Esophagus (tissue), 2 donors: ENCODE measurements around the gene METAP1. TPM values are rescaled to one million over a fixed set of nuclear protein-coding genes. Genes with fewer than 3 reads are reported as not detected.
"Not testable (repeated sequence)": the region's sequence is repeated elsewhere in the genome, so short reads cannot be mapped to it uniquely, and the experiment has no call there.

Source experiments
- H3K27ac ChIP-seq, 2 donors: one replicate each; pipeline ENCODE4 v1.5.1; 2013; ENCODE audit warnings: low read depth in 2 of 2, mild to moderate bottlenecking in 2 of 2, inconsistent platforms in 1 of 2, low read length in 1 of 2, moderate library complexity in 1 of 2
- H3K27me3 ChIP-seq, 2 donors: one replicate each; pipeline ENCODE4 v1.6.1; 2013; ENCODE audit warnings: low read length in 2 of 2, control low read depth in 1 of 2, mild to moderate bottlenecking in 1 of 2; ENCODE audit not compliant: insufficient read depth in 2 of 2, control insufficient read depth in 1 of 2
- H3K36me3 ChIP-seq, 2 donors: one replicate each; pipeline ENCODE4 v1.6.1; 2013; ENCODE audit warnings: low read length in 1 of 2; ENCODE audit not compliant: control insufficient read depth in 2 of 2, insufficient read depth in 2 of 2
- H3K4me1 ChIP-seq, 2 donors: one replicate each; pipeline ENCODE4 v1.6.1; 2013; ENCODE audit warnings: low read length in 1 of 2; ENCODE audit not compliant: control insufficient read depth in 2 of 2, insufficient read depth in 2 of 2
- H3K4me3 ChIP-seq, 2 donors: one replicate each; pipeline ENCODE4 v1.5.1; 2013; ENCODE audit warnings: low read length in 2 of 2, mild to moderate bottlenecking in 2 of 2, low read depth in 1 of 2, moderate library complexity in 1 of 2
- H3K9me3 ChIP-seq, 2 donors: one replicate each; pipeline ENCODE4 v1.6.1; 2013; ENCODE audit warnings: mild to moderate bottlenecking in 2 of 2, low read depth in 1 of 2, low read length in 1 of 2, moderate library complexity in 1 of 2; ENCODE audit not compliant: control insufficient read depth in 2 of 2, insufficient read depth in 1 of 2
- whole genome bisulfite sequencing, 2 donors: extraction: QIAGEN DNeasy Blood & Tissue Kit; methylation state at CpG; one replicate each; pipeline ENCODE4 v1.1.7; 2013; 5-methylcytosine and 5-hydroxymethylcytosine counted together
- polyA plus RNA-seq, 2 donors: library from polyadenylated mRNA; stranded (reverse); fragments of 200-250 nt; gene quantifications; one replicate each; pipeline ENCODE4 v1.2.3, GENCODE V29; 2013
- donor health status: healthy with polysubstance abuse.
- donor health status: Bipolar disorder and iron deficiency.

Gene METAP1
- polyA plus RNA-seq, 2 donors: 47.7 to 48.6 TPM

DNA sequence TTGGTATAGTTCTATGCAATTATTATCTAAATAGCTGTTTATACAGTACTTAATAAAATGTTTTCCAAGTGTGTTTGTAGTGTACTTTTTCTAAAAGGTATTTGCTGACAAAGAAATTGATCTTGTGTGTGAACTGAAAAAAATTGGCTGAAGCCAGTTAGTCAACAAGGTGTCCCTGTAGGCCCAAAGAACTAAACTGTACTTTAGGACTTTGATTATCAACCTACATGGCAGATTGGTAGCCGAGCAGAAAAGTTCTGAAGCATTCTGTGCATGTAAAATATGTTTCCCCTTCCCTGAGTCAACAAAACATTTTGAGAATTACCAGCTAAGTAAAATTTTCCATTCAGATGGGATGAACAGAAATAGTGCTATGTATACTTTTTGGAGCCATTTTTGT, 72.1 kb downstream of the METAP1 start:
- no peaks in the 10 kb centered on the region for H3K27me3 ChIP-seq
- H3K36me3 ChIP-seq: peaks cover 0 to 3% of the 10 kb centered on the region in 2 donors
- no peak overlapping the region for H3K4me3 ChIP-seq
- 82 to 88% methylated on average over 1 of the region's 1 CpG for WGBS, 2 donors
- no peak overlapping the region for H3K27ac ChIP-seq
- H3K4me1 ChIP-seq: no peaks in the 10 kb centered on the region
- H3K9me3 ChIP-seq: no peaks in the 10 kb centered on the region

DNA sequence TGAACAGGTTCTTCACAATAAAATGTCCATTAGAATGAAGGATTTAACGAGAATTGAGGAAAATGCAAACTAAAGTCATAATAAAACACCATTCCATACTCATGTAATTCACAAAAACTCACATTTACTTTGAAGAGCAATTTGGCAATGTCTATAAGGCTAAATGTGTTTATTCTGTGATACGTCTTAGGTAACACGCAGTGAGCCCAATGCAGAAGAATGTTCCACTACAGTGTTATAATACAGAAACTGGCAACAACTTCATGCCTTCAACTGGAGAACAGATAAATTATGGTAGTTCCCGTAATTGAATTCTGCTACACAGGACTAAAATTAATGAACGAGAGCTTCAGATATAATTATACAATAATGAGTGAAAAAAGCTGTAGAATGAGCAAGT, 75.6 kb downstream of the METAP1 start:
- no peaks in the 10 kb centered on the region for H3K9me3 ChIP-seq
- no peak overlapping the region for H3K27ac ChIP-seq
- H3K4me3 ChIP-seq: no peak overlapping the region
- H3K36me3 ChIP-seq: peaks cover 3 to 11% of the 10 kb centered on the region in 2 donors
- WGBS, 2 donors: 81% methylated on average over 5 of the region's 5 CpGs
- H3K27me3 ChIP-seq: no peaks in the 10 kb centered on the region
- no peaks in the 10 kb centered on the region for H3K4me1 ChIP-seq

DNA sequence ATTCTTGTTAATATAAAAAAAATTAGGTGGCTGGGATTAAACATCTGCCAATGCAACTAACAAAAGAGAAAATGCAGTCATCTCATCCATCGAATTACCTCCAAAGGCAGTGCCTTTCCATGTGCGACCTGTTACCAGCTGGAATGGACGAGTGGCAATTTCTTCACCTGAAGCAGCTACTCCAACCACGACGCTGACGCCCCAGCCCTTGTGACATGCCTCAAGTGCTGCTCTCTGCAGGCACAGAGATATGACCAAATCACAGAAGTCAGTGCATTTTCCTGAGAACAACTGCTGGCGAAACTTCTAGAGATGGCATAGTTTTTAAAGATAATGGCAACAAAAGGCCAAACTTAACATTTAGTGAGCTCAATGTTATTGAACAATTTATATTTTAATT, 79.3 kb downstream of the METAP1 start:
- H3K4me1 ChIP-seq: no peaks in the 10 kb centered on the region
- WGBS, 2 donors: 95 to 96% methylated on average over 7 of the region's 7 CpGs
- H3K4me3 ChIP-seq: no peak overlapping the region
- no peak overlapping the region for H3K27ac ChIP-seq
- peaks cover 5 to 11% of the 10 kb centered on the region in 2 donors for H3K36me3 ChIP-seq
- no peaks in the 10 kb centered on the region for H3K9me3 ChIP-seq
- H3K27me3 ChIP-seq: no peaks in the 10 kb centered on the region

DNA sequence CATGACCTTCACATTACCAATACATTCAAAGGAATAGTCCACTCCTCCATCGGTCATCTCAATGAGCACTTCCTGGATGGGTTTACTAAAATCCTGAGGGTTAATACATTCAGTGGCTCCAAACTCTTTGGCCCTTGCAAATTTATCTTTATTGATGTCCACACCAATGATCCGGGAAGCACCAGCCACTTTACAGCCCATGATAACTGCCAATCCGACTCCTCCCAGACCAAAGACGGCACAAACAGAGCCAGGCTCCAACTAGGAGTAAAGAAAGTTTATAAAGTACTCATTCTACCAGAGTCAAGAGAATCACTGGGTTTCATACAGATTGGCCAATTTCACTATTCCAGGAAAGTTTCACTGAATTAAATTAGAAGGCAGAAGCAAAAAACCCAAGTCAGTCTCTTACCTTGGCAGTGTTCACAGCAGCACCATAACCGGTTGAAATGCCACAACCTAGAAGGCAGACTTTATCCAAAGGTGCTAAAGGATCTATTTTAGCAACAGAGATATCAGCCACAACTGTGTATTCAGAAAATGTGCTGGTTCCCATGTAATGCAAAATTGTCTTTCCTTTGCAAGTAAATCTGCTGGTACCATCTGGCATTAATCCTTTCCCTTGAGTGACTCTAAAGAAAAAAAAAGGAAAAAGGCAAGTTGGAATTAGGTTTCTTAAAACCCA, 80.9 kb downstream of the METAP1 start:
- 90 to 95% methylated on average over 5 of the region's 5 CpGs for WGBS, 2 donors
- Histone ChIP-seq H3K36me3 (peaks cover 8 to 17% of the 10 kb centered on the region in 2 donors), H3K4me1 (no peaks in the 10 kb centered on the region), H3K27me3 (no peaks in the 10 kb centered on the region), H3K27ac (no peak overlapping the region), H3K4me3 (no peak overlapping the region), H3K9me3 (no peaks in the 10 kb centered on the region)

DNA sequence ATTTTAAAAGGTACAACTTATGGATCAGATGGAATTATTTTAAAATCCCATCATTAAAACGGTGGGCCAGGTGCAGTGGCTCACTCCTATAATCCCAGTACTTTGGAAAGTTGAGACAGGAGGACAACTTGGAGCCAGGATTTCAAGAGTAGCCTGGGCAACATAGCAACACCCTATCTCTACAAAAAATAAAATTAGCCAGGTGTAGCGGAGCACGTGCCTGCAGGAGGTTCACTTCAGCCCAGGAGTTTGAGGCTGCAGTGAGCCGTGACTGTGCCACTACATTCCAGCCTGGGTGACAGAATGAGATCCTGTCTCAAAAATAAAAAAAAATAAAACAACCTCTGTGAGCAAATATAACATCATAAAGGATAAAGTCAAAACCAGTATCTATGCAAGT, 81.7 kb downstream of the METAP1 start:
- no peaks in the 10 kb centered on the region for H3K27me3 ChIP-seq
- H3K27ac ChIP-seq: no peak overlapping the region
- 74 to 82% methylated on average over 4 of the region's 4 CpGs for WGBS, 2 donors
- no peaks in the 10 kb centered on the region for H3K9me3 ChIP-seq
- H3K4me3 ChIP-seq: no peak overlapping the region
- H3K4me1 ChIP-seq: no peaks in the 10 kb centered on the region
- H3K36me3 ChIP-seq: peaks cover 8 to 20% of the 10 kb centered on the region in 2 donors

DNA sequence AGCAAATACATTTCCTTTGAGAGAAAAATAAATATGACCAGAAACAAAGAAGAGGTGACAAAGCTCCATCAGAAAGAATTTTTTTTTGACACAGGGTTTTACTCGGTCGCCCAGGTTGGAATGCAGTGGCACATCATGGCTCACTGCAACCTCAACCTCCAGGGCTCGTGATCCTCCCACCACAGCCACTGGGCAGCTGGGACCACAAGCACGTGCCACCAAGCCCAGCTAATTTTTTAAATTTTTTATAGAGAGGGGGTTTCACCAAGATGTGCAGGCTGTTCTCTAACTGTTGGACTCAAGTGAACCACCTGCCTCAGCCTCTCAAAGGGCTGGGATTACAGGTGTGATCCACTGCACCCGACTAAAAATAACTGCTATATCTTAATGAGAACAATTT, 82.8 kb downstream of the METAP1 start:
- WGBS, 2 donors: 78 to 90% methylated on average over 5 of the region's 5 CpGs
- Histone ChIP-seq H3K27me3 (no peaks in the 10 kb centered on the region), H3K27ac (no peak overlapping the region), H3K4me3 (no peak overlapping the region), H3K36me3 (peaks cover 8 to 20% of the 10 kb centered on the region in 2 donors), H3K9me3 (no peaks in the 10 kb centered on the region), H3K4me1 (no peaks in the 10 kb centered on the region)

DNA sequence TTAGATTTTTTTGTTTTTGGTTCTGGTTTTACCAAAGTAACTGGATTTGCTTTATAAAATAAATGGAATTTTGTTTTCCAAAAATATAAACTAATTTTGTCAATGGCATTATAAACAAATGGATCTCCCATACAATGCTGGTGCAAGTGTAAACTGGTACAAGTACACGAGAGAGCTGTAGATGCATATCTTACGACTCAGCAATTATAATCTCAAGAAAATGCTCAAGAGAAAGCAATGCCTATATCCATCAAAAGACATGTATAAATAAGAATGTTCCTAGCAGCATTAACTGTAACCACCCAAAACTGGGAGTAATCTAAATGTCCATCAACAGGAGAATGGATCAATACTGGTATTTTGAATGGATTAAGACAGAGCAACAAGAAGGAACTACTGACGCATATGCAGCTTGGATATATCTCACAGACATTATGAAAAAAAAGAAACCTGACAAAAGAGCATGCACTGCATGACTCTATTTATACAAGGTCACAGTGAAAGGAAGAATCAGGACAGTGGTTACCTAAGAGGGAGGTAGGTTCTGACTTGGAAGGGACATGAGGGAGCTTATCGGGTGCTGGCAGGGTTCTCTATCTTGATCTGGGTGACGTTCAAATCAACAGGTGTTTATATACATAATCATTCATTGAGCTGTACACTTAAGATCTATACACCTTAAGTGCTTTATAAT, 83.6 kb downstream of the METAP1 start:
- Histone ChIP-seq H3K4me1 (no peaks in the 10 kb centered on the region), H3K36me3 (peaks cover 8 to 18% of the 10 kb centered on the region in 2 donors), H3K27me3 (no peaks in the 10 kb centered on the region), H3K27ac (no peak overlapping the region), H3K9me3 (no peaks in the 10 kb centered on the region), H3K4me3 (no peak overlapping the region)
- 65 to 67% methylated on average over 5 of the region's 5 CpGs for WGBS, 2 donors

DNA sequence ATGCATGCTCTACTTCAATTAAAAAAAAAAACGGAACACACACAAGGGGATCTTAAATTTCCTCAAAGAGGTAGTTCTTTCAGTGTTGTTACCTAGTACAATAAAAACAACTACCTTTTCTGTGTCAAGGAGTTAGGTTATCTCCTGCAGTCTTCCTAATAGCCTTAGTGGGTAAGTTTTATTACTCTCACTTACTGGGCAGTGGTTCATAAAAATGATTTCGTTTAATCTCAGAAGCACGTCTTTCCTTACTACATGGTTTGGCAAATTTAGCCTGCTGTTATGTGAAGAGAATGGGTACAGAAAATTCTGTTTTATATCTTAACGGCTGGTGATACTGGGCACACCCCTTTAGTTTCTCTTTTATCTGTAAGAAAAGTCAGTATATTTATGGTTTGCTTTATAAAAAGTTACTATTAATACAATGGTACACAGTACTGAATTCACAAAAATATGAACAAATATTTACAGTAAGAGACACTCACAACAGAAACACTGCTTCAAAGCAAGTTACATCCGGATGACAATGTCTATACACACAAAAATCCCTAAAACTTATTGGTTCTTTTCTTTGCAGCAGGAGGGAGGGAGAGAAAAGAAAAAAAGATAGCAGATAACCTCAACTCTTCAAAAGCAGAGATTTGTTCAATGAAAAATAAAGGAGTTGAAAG, 84.2 kb downstream of the METAP1 start:
- Histone ChIP-seq H3K27me3 (no peaks in the 10 kb centered on the region), H3K36me3 (peaks cover 8 to 19% of the 10 kb centered on the region in 2 donors), H3K4me3 (no peak overlapping the region), H3K4me1 (no peaks in the 10 kb centered on the region), H3K9me3 (no peaks in the 10 kb centered on the region), H3K27ac (no peak overlapping the region)
- WGBS, 2 donors: 68 to 74% methylated on average over 5 of the region's 5 CpGs

DNA sequence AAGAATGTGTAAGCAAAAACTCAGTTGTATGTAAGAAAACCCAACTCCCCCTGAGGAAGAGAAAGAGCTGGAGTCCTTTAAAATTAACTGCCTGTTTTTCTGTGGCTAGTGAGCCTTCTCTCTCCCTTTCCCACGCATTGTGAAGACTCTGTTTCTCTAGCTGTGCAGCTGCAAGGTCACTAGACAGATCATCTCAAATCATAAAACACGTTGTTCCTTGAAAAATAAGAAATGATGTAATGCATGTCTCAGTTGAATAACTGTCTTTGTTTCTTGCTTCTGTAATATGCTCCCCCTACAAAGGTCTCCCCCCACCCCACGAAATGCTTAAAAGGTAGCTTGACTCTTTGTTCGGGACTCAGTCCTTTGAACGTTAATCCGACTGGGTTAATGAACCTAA, 85.3 kb downstream of the METAP1 start:
- not testable (repeated sequence) for H3K27ac ChIP-seq, H3K4me3 ChIP-seq, H3K9me3 ChIP-seq, H3K27me3 ChIP-seq, H3K4me1 ChIP-seq
- peaks cover 8 to 13% of the 10 kb centered on the region in 2 donors for H3K36me3 ChIP-seq
- WGBS, 2 donors: 60 to 64% methylated on average over 6 of the region's 6 CpGs
